Right cardiac atrium (tissue), 5 donors: ENCODE results near the gene H1-8. TPM values are rescaled to one million over a fixed set of nuclear protein-coding genes. Genes with fewer than 3 reads are reported as not detected.
"Not testable (repeated sequence)": the region's sequence is repeated elsewhere in the genome, so short reads cannot be mapped to it uniquely, and the experiment has no call there.

ENCODE experiments used
- ATAC-seq, 2 donors: fragments of 200-7000 bp; cut with Tn5 transposase; one replicate each; pipeline versions ENCODE4 v1.8.0 to v1.9.1; 2020; ENCODE audit warnings: moderate library complexity in 2 of 2, mild to moderate bottlenecking in 1 of 2
- DNase-seq, 3 donors: peaks; one replicate each; pipeline ENCODE4 v3.0.0-alpha.2; 2020
- H3K27ac ChIP-seq: one replicate; pipeline ENCODE4 v1.5.1; 2013; ENCODE audit warnings: mild to moderate bottlenecking, low read length, control low read depth, moderate library complexity
- H3K27me3 ChIP-seq: one replicate; pipeline ENCODE4 v1.6.1; 2013; ENCODE audit not compliant: control insufficient read depth, insufficient read depth
- H3K4me1 ChIP-seq: one replicate; pipeline ENCODE4 v1.6.1; 2013; ENCODE audit warnings: low read length; ENCODE audit not compliant: control insufficient read depth, insufficient read depth
- H3K4me3 ChIP-seq: one replicate; pipeline ENCODE4 v1.5.1; 2013; ENCODE audit warnings: low read length, control low read depth
- H3K9me3 ChIP-seq: one replicate; pipeline ENCODE4 v1.6.1; 2013; ENCODE audit warnings: low read length; ENCODE audit not compliant: control insufficient read depth
- WGBS: extraction: QIAGEN DNeasy Blood & Tissue Kit; methylation state at CpG from one replicate; pipeline ENCODE4 v1.1.7; 2013; 5-methylcytosine and 5-hydroxymethylcytosine counted together
- intact Hi-C, 4 donors: fragments of 100-400 bp; cut with DNase I; formaldehyde crosslinking; loops; one replicate each; pipeline versions ENCODE4 v1.11.0 to v1.14.0; 2022 to 2023
- long read RNA-seq, 4 donors: library from polyadenylated mRNA; unstranded; transcript quantifications; one replicate each; pipeline ENCODE4 v2.0.0, GENCODE V29; 2020 to 2021
- polyA plus RNA-seq: library from polyadenylated mRNA; stranded (reverse); fragments of 200-250 nt; gene quantifications from one replicate; pipeline ENCODE4 v1.2.3, GENCODE V29; 2013
- total RNA-seq, 4 donors: library from RNA; stranded (reverse); fragmentation: NEBNext Ultra II Directional; extraction: Animal tissue kit (Norgen Biotek cat#: 25700); gene quantifications; one replicate each; pipeline ENCODE4 v1.2.1, GENCODE V29; 2021
- donor health status: healthy with polysubstance abuse.
- donor health status: DM: no; HTN: yes; CAD: no.
- donor health status: DM: no; HTN: no; CAD: no.
- donor health status: DM: no; HTN: yes; CAD: no; lungs with severe emphysema.
- donor health status: DM: yes; HTN: yes; CAD: no.

Gene H1-8, protein sequence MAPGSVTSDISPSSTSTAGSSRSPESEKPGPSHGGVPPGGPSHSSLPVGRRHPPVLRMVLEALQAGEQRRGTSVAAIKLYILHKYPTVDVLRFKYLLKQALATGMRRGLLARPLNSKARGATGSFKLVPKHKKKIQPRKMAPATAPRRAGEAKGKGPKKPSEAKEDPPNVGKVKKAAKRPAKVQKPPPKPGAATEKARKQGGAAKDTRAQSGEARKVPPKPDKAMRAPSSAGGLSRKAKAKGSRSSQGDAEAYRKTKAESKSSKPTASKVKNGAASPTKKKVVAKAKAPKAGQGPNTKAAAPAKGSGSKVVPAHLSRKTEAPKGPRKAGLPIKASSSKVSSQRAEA
- total RNA-seq (not detected), polyA plus RNA-seq (not detected)
- long read RNA-seq, donor 1, result 0 reads
- long read RNA-seq, donor 2, result 0 reads
- long read RNA-seq, donor 3, result 0 reads
- long read RNA-seq, donor 4, result 0 reads

DNA sequence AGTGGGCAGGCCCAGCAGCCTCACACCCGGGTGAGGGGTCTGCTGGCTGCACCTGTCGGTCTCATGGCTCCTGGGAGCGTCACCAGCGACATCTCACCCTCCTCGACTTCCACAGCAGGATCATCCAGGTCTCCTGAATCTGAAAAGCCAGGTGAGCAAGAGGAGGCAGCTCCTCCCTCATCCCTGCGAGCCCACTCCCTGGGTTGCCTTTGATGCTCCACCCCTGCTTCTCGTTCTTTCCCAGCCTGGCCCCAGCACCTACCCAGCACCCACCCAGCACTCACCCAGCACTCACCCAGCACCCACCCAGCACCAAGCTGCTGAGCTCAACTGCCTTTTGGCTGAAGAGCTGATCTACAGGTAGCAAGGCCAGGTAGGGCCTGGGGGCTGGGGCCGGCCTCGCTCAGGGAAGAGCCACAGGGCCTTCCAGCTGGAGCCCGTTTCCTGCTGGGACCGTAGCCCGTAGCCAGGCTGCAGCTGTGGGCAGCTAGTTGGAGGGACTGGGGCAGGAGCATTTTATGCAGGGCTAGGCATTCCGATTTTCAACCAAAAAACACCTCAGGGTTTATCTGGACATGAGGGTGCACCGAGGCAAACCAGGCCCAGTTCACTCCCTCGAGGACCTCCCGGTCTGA is at the start of gene H1-8:
Gene H1-8, plus strand, starts transcription at position 20 of the 635 bp plus-strand sequence. Its CDS starts 44 bp downstream, at position 64.
- Histone ChIP-seq H3K4me3 (no peak within 1 kb of the TSS), H3K9me3 (no peaks in the 10 kb centered on the region), H3K27me3 (no peaks in the 10 kb centered on the region), H3K27ac (no peak within 1 kb of the TSS), H3K4me1 (no peaks in the 10 kb centered on the region)
- no peak for ATAC-seq
- intact Hi-C loops, result no loop called here
- WGBS, result 85% methylated on average over 16 of the region's 16 CpGs
- peak in 1 of 3 donors; percentile 48 for DNase-seq

DNA sequence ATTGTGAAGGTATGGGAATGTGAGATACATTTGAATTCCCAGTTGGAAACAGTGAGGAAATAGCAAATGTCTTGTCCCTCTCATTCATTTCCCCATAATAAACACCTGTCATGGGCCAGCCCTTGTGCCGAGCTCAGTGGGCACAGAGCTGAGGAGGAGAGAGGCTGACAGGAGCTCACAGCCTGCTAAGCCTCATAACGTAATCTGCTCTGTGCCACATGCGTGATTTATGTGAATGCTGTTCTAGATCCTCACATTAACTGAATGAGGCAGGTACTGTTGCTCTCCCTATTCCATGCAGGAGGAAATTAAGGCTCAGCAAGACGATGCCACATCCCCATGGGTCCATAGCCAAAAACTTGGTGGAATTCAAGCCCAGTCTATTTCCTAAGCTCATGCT is 49.8 kb upstream of the H1-8 start:
- ATAC-seq (no peak), DNase-seq (no peak)
- Histone ChIP-seq H3K27ac (no peak overlapping the region), H3K27me3 (no peaks in the 10 kb centered on the region), H3K4me1 (peaks cover 3% of the 10 kb centered on the region), H3K9me3 (no peaks in the 10 kb centered on the region), H3K4me3 (no peak overlapping the region)
- intact Hi-C loops, result loop anchor here (5.0 to 10.0 kb wide), 6 partner anchors 62 to 334 kb away; partner anchors contain the start of gene PLXND1 (in 2 of the 4)
- 92% methylated on average over 4 of the region's 4 CpGs for WGBS

DNA sequence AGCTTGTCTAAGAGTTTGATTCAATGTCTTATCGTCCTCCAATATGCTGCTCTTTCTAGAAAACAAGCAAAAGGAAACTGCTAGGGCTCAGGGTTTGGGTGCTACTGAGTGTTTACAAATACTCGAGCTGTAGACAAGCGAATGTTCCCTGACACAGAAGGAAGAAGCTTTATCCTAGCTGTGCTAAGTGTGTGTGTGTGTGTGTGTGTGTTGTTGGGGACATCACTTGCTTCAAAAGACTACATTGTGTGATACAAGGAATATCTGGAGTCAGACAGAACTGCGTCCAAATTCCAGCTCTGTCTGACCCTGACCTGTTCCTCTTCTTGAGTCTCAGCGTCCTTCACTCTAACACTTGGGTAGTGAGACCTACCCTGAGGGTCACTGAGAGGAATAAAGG is 48.5 kb upstream of the H1-8 start:
- H3K4me1 ChIP-seq, ATAC-seq, H3K4me3 ChIP-seq, H3K9me3 ChIP-seq, H3K27me3 ChIP-seq, DNase-seq: not testable (repeated sequence)
- 46% methylated on average over 5 of the region's 5 CpGs for WGBS
- intact Hi-C loops, result loop anchor here (5.0 to 10.0 kb wide), 6 partner anchors 60 to 333 kb away; partner anchors contain the start of gene PLXND1 (in 2 of the 4)
- H3K27ac ChIP-seq, result peak overlapping the region; percentile 75

DNA sequence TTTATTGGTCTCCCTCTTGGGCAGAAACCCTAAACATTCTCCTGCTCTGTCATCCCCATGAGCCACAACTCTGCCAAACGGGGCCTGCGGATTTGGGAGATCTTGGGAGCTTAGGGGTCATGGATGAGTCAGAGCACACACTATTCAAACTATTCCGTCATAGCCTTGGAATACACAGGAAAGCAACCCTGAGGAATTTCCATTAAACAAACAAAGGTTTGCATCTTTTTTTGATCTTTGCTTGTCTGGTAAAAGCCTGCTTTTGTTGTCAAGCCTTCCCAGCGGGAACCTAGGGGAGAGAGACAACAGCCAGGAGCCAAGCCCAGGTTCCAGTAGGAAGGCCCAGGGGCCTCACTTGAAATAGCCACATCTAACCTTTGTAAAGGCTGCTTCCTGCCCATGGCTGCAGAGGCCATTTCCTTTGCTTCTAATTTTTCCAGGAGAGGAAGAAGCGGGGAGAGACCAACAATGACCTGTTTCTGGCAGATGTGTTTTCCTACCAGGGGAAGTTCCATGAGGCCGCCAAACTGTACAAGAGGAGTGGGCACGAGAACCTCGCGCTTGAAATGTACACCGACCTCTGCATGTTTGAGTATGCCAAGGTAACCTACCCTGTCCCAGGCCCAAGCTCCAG is 47.9 kb upstream of the H1-8 start:
- not testable (repeated sequence) for H3K4me3 ChIP-seq, H3K27me3 ChIP-seq, DNase-seq, H3K9me3 ChIP-seq, H3K4me1 ChIP-seq
- peak overlapping the region; percentile 82 for H3K27ac ChIP-seq
- intact Hi-C loops, result loop anchor here in 2 of 4 donors (10.0 kb wide), 3 partner anchors 60 to 130 kb away; partner anchors contain the start of gene PLXND1 (in 1 of the 2)
- peak in 1 of 2 donors; percentile 71 for ATAC-seq
- WGBS, result 62% methylated on average over 10 of the region's 10 CpGs

DNA sequence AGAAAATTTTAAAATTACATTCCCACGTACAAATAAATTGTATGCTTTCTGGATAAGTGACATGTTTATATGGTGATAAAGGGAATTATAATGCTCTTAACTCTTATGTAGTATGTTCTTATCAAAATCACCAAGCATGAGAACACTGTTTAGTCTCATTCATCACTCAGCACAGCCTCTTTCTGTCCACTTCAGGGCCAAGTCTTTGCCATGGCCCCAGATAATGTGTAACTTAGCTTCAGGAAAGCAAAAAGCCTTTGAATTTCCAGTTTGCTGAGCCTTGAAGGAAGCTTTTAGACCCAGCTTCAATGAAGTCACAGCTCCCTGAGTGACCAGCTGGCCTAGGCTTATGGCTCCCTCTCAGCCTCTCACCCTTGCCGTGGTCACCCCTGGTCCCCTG is 45.1 kb upstream of the H1-8 start:
- DNase-seq, H3K4me3 ChIP-seq, H3K27me3 ChIP-seq, H3K9me3 ChIP-seq: not testable (repeated sequence)
- intact Hi-C loops, result loop anchor here in 2 of 4 donors (10.0 kb wide), 3 partner anchors 57 to 127 kb away; partner anchors contain the start of gene PLXND1 (in 1 of the 2)
- 58% methylated on average over 2 of the region's 2 CpGs for WGBS
- peak in 1 of 2 donors; percentile 27 for ATAC-seq
- Histone ChIP-seq H3K27ac (peak overlapping the region; percentile 9), H3K4me1 (peaks cover 23% of the 10 kb centered on the region)

DNA sequence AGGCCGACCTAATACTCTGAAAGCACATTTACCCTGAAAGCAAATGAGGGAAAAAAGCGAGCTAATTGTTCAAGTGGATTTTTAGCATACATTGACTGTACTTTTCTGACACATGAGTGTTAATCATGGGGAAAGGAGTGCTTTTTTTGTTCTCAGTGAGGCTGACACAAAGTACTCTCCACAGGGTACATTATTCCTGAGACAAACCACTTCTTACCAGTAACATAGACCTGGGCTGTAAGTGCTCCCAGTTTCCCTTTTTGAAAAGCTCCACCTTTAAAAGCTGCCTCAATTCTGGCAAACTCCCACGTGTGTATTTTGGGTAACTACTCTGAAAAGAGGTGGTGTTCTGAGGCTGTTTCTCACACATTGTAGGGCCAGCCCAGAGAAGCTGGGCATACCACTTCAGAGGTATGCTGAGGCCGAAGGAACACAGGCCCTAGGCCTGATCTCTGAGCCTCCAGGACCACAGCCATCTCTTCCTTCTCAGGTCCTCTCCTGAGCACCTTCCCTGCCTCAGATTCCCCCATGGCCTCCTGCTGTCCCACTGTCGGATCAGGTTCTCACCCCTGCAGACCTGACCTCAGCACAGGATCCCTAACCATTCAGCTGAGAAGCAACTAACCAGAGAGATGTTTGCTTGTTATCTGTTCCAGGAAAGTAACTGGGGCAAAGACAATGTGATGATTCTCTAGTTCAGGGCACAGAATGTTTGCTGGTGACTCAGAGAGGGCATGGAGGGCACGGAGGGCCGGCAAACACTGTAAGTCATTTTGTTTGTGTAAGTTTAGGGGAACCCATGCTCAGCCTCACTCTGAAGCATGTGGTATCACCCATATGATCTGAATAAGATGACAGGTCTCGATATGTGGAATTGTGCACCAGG is 44.1 kb upstream of the H1-8 start:
- not testable (repeated sequence) for H3K4me3 ChIP-seq, ATAC-seq, H3K27me3 ChIP-seq, H3K9me3 ChIP-seq
- WGBS, result 65% methylated on average over 8 of the region's 8 CpGs
- Histone ChIP-seq H3K27ac (peak overlapping the region; percentile 67), H3K4me1 (peaks cover 23% of the 10 kb centered on the region)
- peak in 1 of 3 donors; percentile 17 for DNase-seq
- intact Hi-C loops, result loop anchor here in 2 of 4 donors (10.0 kb wide), 3 partner anchors 56 to 126 kb away; partner anchors contain the start of gene PLXND1 (in 1 of the 2)

DNA sequence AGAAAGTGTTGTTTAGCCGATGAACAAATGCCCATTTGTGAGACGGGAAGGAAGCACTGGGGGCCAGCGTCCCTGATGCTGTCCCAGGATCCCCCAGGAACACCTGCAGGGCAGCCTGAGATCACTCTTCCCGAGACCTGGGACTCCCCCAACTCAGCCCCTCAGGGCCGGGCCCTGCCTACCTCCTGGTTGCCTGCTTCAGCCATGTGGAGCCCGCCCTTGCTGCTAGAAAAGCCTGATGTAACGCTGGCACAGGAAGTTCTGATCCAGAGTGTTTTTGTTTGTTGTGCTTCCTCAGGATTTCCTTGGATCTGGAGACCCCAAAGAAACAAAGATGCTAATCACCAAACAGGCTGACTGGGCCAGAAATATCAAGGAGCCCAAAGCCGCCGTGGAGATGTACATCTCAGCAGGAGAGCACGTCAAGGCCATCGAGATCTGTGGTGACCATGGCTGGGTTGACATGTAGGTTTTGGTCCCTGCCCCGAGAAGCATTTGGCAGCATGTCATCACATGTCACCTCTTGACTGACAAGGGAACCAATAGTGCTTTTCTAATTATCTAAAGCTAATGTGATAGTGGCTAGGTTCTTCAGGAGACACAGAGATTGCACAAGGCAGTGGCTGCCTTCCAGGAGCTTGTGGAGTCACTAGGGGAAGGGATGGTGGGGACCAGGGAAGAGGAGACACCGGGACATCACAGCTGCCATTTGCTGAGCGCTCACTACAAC is 43.2 kb upstream of the H1-8 start:
- not testable (repeated sequence) for H3K9me3 ChIP-seq, H3K4me3 ChIP-seq, H3K27me3 ChIP-seq
- ATAC-seq (peak; percentile 35 to 44), DNase-seq (peak; percentile 52 to 80 (median 73))
- H3K27ac ChIP-seq, result peak overlapping the region; percentile 49
- peaks cover 27% of the 10 kb centered on the region for H3K4me1 ChIP-seq
- intact Hi-C loops, result loop anchor here in 2 of 4 donors (10.0 kb wide), 3 partner anchors 55 to 125 kb away; partner anchors contain the start of gene PLXND1 (in 1 of the 2)
- 61% methylated on average over 13 of the region's 14 CpGs for WGBS

DNA sequence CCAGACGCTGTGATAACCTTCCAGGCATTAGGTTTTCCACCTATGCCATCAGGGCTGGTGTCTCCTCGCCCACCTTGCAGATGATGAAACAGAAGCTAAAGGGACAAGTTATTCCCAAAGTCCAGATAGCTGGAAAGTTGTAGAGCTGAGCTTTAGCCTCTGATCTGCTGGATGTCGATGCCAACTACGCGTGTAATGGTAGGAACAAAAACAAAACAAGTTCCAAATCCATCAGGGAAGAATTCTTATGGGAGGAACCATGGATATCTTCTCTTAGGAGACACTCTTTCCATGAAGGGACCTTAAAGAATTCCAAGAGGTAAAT is 42.7 kb upstream of the H1-8 start:
- WGBS, result 78% methylated on average over 5 of the region's 5 CpGs
- H3K27me3 ChIP-seq, result no peaks in the 10 kb centered on the region
- H3K27ac ChIP-seq, result peak overlapping the region; percentile 49
- H3K9me3 ChIP-seq, result no peaks in the 10 kb centered on the region
- intact Hi-C loops, result loop anchor here in 1 of 4 donors (10.0 kb wide), 1 partner anchor 55 kb away; no protein-coding TSS in a partner anchor
- no peak overlapping the region for H3K4me3 ChIP-seq
- ATAC-seq (no peak), DNase-seq (no peak)
- peaks cover 31% of the 10 kb centered on the region for H3K4me1 ChIP-seq

DNA sequence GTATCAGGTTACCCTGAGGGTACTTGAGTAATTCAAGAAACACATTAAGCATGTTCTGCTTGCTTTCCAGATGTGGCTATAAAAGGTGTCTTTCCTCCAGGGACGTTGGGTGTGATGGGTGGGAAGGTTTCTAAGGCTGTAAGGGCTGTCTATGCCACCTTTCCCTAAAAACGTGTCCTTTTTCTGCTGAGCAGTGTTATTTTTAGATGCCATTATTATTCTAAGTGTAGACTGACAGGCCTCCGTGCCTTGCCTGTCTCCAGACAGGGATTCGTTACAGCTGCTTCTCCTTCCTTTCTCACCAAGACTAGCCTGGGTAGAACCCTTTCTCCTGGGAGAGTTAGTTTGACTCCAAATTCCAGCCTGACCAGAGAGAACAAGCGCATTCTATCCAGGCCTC is 41.3 kb upstream of the H1-8 start:
- WGBS, result 58% methylated on average over 5 of the region's 5 CpGs
- no peak overlapping the region for H3K27ac ChIP-seq

More for the DNA sequence above, 41.3 kb upstream of the H1-8 start:
- no peaks in the 10 kb centered on the region for H3K9me3 ChIP-seq
- ATAC-seq (no peak), DNase-seq (peak in 1 of 3 donors; percentile 1)
- intact Hi-C loops, result loop anchor here in 1 of 4 donors (10.0 kb wide), 1 partner anchor 53 kb away; no protein-coding TSS in a partner anchor
- H3K27me3 ChIP-seq, result no peaks in the 10 kb centered on the region
- peaks cover 32% of the 10 kb centered on the region for H3K4me1 ChIP-seq
- H3K4me3 ChIP-seq, result no peak overlapping the region
